ENCODE measurements around the gene MLN.
A peak's percentile ranks its signal among the peaks of the same experiment; 100 is the strongest.

Gene MLN

DNA sequence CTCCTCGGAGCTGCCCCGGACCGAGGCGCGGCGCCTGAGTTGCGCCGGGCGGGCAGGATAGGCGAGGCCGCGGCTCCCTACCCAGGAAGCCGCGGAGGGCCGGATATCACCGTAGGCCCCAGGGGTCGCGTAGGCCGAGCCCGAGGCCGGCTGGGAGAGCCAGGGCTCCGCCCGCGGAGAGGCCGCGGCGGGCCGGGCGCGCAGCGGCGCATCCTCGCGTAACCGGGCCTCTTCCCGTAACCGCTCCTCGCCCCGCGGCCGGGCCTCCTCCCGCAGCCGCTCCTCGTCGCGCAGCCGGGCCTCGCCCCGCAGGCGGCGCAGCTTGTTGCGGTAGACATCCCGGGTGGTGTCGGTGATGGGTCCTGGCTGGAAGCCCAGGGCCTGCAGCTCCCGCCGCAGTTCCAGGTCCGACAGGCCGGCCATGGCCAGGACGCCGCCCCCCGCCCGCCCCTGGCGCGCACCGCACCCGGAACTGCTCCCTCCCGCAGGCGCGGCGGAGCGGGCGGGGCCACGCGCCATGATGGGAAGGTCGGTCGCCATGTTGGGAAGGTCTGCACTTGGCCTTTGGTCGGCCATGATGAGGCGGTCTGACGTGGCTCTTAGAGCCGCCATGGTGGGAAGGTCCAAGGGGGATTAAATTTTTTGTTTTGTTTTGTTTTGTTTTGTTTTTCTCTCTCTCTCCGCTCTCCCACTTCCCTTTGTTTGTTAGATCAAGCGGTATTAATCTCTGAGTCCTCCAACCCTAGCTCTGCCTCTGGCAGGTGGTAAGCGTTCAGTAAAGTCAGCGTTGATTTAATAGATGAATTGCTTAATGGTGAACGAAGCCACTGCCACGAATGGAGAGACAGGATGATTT lies 14.9 kb downstream of the MLN start, which contains the start of gene LEMD2:
Gene LEMD2, minus strand, starts transcription at position 437 of the 856 bp plus-strand sequence. Its CDS starts 14 bp downstream, at position 423.
- TF ChIP-seq, protein P1, sequence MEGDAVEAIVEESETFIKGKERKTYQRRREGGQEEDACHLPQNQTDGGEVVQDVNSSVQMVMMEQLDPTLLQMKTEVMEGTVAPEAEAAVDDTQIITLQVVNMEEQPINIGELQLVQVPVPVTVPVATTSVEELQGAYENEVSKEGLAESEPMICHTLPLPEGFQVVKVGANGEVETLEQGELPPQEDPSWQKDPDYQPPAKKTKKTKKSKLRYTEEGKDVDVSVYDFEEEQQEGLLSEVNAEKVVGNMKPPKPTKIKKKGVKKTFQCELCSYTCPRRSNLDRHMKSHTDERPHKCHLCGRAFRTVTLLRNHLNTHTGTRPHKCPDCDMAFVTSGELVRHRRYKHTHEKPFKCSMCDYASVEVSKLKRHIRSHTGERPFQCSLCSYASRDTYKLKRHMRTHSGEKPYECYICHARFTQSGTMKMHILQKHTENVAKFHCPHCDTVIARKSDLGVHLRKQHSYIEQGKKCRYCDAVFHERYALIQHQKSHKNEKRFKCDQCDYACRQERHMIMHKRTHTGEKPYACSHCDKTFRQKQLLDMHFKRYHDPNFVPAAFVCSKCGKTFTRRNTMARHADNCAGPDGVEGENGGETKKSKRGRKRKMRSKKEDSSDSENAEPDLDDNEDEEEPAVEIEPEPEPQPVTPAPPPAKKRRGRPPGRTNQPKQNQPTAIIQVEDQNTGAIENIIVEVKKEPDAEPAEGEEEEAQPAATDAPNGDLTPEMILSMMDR (IDR thresholded peaks at IDR 0.05; ENCODE audit: insufficient read depth, low read depth, low read length, missing control alignments): no peak
- peak within 1 kb of the TSS; percentile 61 for H3K4me3 ChIP-seq (ENCODE audit: low read length)
- peak; percentile 93 for DNase-seq (ENCODE audit: low read depth)

DNA sequence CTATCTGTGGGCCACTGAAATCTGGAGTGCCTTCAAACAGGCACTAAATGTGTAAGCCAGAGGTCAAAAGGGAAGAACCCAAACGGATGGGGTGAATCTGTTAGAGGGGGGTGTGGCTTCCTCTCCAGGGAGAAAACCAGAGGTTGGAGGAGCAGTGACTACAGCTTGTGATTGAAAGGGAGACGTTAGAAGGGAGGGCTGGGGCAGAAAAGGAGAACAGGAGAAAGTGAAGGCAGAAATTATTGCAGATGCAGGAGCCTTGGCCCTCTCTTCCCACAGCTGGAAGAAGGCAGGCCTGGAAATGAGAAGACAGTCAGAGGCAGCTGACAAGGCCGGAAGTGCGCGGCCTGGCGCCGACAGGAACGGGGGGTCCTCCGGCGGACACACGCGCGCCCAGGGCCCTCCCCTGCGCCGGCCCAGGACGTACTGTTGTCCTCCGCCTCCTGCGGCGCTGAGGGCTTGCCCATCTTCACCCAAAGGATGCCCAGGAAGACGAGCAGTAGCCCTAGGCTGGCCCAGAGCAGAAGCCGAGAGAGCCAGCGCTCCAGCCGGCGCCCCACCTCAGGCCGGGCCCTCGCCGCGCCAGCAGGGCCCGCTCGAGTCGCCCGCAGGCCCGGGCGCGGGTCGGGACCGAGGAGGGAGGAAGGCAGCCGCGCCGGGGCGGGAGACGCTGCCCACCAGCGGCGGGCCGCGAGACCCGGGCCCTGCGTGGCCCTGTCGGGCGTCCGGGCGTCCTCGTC lies 15.7 kb downstream of the MLN start:
- H3K4me3 ChIP-seq (ENCODE audit: low read length): peak overlapping the region; percentile 61
- TF ChIP-seq, protein P1 (IDR thresholded peaks at IDR 0.05; ENCODE audit: insufficient read depth, low read depth, low read length, missing control alignments): no peak
- peak; percentile 71 for DNase-seq (ENCODE audit: low read depth)

DNA sequence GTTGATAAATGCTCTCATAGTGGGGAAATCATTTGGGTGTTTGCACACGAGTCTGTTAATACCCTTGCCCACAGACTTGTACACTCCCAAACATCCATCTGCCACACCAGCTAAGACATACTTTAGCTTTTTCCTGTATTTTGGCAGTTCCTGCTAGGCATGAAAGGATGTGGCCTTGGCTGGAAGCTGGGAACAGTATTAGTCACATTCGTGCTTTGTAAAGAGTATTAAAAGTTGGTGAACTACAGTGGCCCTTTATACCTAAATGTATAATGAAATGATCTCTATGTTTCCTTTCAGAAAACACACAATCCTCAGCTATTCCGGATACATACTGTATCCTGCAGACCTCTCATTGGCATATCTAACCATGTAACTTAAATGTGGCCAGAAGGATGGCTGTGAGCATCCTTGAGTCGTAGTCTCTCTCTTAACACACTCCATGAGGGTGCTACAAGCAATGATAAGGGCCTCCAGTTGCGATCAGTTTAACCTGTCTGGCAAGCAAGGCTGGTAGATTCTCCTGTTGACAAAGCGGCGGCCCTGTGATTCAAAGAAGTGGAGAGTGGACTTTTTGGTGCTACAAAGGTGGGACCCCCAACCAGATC lies 16.4 kb downstream of the MLN start:
- TF ChIP-seq, protein P1 (IDR thresholded peaks at IDR 0.05; ENCODE audit: insufficient read depth, low read depth, low read length, missing control alignments): no peak
- peak; percentile 75 for DNase-seq (ENCODE audit: low read depth)
- H3K4me3 ChIP-seq (ENCODE audit: low read length): peak overlapping the region; percentile 61

DNA sequence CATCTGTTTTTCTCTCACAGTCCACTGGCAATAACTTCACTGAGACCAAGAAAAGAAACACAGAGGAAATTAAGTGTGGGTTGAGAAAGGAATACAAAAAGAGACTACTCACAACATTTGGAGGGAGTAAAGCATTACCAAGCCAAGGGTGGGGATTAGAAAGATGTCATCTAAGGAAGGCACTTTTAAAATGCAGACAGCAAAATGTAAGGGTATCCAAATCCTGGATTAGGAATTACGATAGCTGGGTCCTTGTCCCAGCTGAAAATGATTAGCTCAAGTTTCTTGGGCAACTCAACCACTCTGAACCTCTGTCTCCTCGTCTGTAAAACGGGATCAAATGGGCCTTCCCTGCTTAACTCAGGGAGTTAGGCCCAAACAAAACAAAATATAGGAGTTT lies 17.1 kb downstream of the MLN start:
- DNase-seq (ENCODE audit: low read depth): no peak
- TF ChIP-seq, protein P1 (IDR thresholded peaks at IDR 0.05; ENCODE audit: insufficient read depth, low read depth, low read length, missing control alignments): no peak
- no peak overlapping the region for H3K4me3 ChIP-seq (ENCODE audit: low read length)

DNA sequence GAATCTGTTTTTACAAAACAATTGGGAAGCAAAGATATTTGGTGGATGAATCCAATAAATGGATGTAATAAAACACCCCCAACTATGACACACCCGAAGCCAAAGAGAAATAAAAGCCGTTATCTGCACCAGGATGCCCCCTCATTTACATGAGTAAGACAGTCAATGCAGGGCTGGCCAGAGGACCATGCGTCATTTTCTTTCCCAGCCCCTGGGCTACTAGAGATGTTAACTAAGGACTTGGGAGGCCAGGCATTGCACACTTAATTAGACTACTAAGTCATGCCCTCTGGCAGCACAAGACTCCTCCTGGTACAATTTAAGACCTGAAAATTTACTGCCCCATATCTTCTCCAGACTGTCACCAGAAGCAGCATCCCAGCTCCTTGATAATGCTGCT lies 18.0 kb downstream of the MLN start:
- TF ChIP-seq, protein P1 (IDR thresholded peaks at IDR 0.05; ENCODE audit: insufficient read depth, low read depth, low read length, missing control alignments): no peak
- H3K4me3 ChIP-seq (ENCODE audit: low read length): no peak overlapping the region
- DNase-seq (ENCODE audit: low read depth): peak; percentile 28

DNA sequence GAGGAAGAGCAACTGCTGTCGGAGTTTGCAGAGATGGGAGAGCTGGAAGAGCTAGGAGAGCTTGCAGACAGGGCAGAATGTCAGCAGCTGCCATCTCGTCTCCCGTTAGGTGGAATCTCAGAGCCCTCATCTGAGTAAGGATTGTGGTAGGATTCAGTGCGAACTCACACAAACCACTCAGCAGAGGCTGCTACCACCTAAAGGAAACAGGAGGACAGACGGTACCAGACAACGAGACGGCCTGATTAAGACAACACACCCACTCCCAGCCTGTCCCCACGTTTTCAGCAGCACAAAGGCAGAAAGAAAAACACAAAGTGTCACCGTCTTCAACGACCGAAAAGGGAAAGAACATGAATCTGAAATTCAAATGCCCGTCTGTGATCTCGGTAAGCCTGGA lies 19.0 kb downstream of the MLN start:
- TF ChIP-seq, protein P1 (IDR thresholded peaks at IDR 0.05; ENCODE audit: insufficient read depth, low read depth, low read length, missing control alignments): no peak
- DNase-seq (ENCODE audit: low read depth): no peak
- no peak overlapping the region for H3K4me3 ChIP-seq (ENCODE audit: low read length)
